NCI-H1048 (cell line): ENCODE measurements around the gene FLRT2.

ENCODE experiments used
- DNase-seq: peaks from one replicate; lab custom pipeline; 2025; lab: John Stamatoyannopoulos, UW

FLRT2 gene

GRCh38 chr14:85530626-85531025 is 682 bp downstream of the FLRT2 start:
- no peak for DNase-seq

GRCh38 chr14:85531141-85531586 is 1.2 kb downstream of the FLRT2 start:
- DNase-seq, result no peak

GRCh38 chr14:85531587-85532373 is 1.8 kb downstream of the FLRT2 start:
- no peak for DNase-seq

- DNase-seq, result no peak
Observed at GRCh38 chr14:85532374-85533022, 2.6 kb downstream of the FLRT2 start.

GRCh38 chr14:85533023-85533860 is 3.3 kb downstream of the FLRT2 start:
- DNase-seq, result peak; percentile 68

GRCh38 chr14:85533861-85534291 is 3.9 kb downstream of the FLRT2 start:
- no peak for DNase-seq

GRCh38 chr14:85534458-85535293 is 4.7 kb downstream of the FLRT2 start:
- DNase-seq, result no peak

- DNase-seq, result no peak
Observed at GRCh38 chr14:85535321-85535720, 5.4 kb downstream of the FLRT2 start.

GRCh38 chr14:85535991-85536832 is 6.3 kb downstream of the FLRT2 start:
- DNase-seq, result no peak

GRCh38 chr14:85536833-85537190 is 6.9 kb downstream of the FLRT2 start:
- DNase-seq, result no peak

- no peak for DNase-seq
Observed at GRCh38 chr14:85537526-85537925, 7.6 kb downstream of the FLRT2 start.

- no peak for DNase-seq
Observed at GRCh38 chr14:85538636-85539035, 8.7 kb downstream of the FLRT2 start.

GRCh38 chr14:85539510-85539909 is 9.6 kb downstream of the FLRT2 start:
- no peak for DNase-seq

- DNase-seq, result no peak
Observed at GRCh38 chr14:85542623-85543022, 12.7 kb downstream of the FLRT2 start.

GRCh38 chr14:85545738-85546137 is 15.8 kb downstream of the FLRT2 start:
- no peak for DNase-seq

GRCh38 chr14:85546390-85546789 is 16.4 kb downstream of the FLRT2 start:
- no peak for DNase-seq

GRCh38 chr14:85549697-85550096 is 19.8 kb downstream of the FLRT2 start:
- DNase-seq, result no peak

- DNase-seq, result no peak
Observed at GRCh38 chr14:85554106-85554505, 24.2 kb downstream of the FLRT2 start.

GRCh38 chr14:85556267-85556666 is 26.3 kb downstream of the FLRT2 start:
- DNase-seq, result no peak

GRCh38 chr14:85558505-85558904 is 28.6 kb downstream of the FLRT2 start:
- no peak for DNase-seq

GRCh38 chr14:85562630-85563029 is 32.7 kb downstream of the FLRT2 start:
- no peak for DNase-seq
